Osteoblast (primary cell): ENCODE data around the gene MRPS2. TPM values are rescaled to one million over a fixed set of nuclear protein-coding genes. Genes with fewer than 3 reads are reported as not detected.
A peak's percentile ranks its signal among the peaks of the same experiment; 100 is the strongest.

Experiments
- DNase-seq: peaks from one replicate; pipeline ENCODE4 v3.0.0; 2011; ENCODE audit warnings: low spot score, mixed read lengths; ENCODE audit not compliant: insufficient read length; ENCODE audit errors: missing footprints
- H2AFZ ChIP-seq: 2 replicates; pipeline ENCODE4 v1.6.0; 2011; ENCODE audit warnings: mild to moderate bottlenecking, low read length
- H3K27ac ChIP-seq: 2 replicates; pipeline ENCODE4 v1.5.1; 2011; ENCODE audit warnings: mild to moderate bottlenecking, low read depth, low read length, moderate library complexity
- H3K27me3 ChIP-seq: 2 replicates; pipeline ENCODE4 v1.6.0; 2012; ENCODE audit warnings: mild to moderate bottlenecking, control low read depth, inconsistent platforms, low read length, moderate library complexity; ENCODE audit not compliant: insufficient read depth
- H3K36me3 ChIP-seq: 2 replicates; pipeline ENCODE4 v1.5.1; 2011; ENCODE audit warnings: mild to moderate bottlenecking, low read length, control low read depth, moderate library complexity; ENCODE audit not compliant: insufficient read depth
- H3K4me1 ChIP-seq: 2 replicates; pipeline ENCODE4 v1.5.1; 2011; ENCODE audit warnings: mild to moderate bottlenecking, low read length, control low read depth, moderate library complexity; ENCODE audit not compliant: insufficient read depth
- H3K4me2 ChIP-seq: 2 replicates; pipeline ENCODE4 v1.6.0; 2011; ENCODE audit warnings: mild to moderate bottlenecking, low read length; ENCODE audit not compliant: insufficient read depth
- H3K4me3 ChIP-seq: fragments of 200-600 bp; sonication (generic); 3 replicates; pipeline ENCODE4 v1.5.1; 2012; ENCODE audit warnings: mild to moderate bottlenecking, low read length, inconsistent platforms; ENCODE audit not compliant: insufficient read depth
- H3K79me2 ChIP-seq: 2 replicates; pipeline ENCODE4 v1.6.0; 2012; ENCODE audit warnings: mild to moderate bottlenecking, low read length, control low read depth, inconsistent platforms; ENCODE audit not compliant: insufficient read depth
- H3K9me3 ChIP-seq: 2 replicates; pipeline ENCODE4 v1.5.1; 2011; ENCODE audit warnings: low read depth, low read length, control low read depth
- H4K20me1 ChIP-seq: 2 replicates; pipeline ENCODE4 v1.6.0; 2012; ENCODE audit warnings: mild to moderate bottlenecking, low read length, control low read depth; ENCODE audit not compliant: insufficient read depth
- total RNA-seq: library from RNA; depleted of rRNA; stranded (reverse); fragments of >200 nt; gene quantifications from 2 replicates; pipeline ENCODE4 v1.2.3, GENCODE V29; 2012
- TF ChIP-seq, protein P1 (sequence below): IDR thresholded peaks from 2 replicates; pipeline ENCODE4 v1.5.1; 2011; ENCODE audit warnings: mild to moderate bottlenecking, low read depth, low read length, moderate library complexity; ENCODE audit errors: extremely low read depth

MRPS2 gene
- total RNA-seq, 1 donor = 13.0 TPM

DNA sequence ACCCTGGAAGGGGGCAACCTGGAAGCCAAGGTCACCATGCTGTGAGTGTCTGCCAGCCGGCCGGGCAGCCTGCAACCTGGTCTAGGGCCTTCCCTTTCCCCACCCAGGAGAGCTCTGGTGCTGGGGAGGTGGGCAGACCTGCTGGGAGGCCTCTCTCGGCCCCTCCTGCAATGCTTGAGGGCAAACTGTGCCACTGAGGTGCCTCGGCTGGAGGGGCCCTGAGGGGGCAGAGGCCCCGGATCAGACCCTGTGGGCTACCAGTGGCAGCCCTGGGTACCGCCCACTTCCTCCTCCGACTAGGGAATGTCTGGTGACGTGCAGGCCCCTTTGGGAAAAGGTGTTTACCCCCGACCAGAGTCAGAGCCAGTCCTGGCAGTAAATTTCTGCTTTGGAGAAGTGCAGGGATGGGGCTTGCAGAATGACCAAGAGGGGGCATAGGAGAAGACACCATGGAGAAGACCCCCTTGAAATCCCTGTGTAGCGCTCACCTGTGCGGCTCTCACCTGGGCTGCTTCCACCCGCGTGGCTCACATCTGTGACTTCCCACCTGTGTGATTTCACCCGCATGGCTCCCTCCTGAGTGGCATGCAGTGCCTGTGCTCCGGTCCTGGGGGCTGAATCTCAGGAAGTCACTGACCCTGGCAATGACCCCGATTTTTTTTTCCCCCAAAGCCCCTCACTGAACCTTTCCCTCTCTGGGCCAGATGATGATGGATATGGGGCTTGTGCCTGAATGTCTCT lies 21.8 kb downstream of the MRPS2 start:
- H3K27me3 ChIP-seq = no peaks in the 10 kb centered on the region
- H3K27ac ChIP-seq = no peak overlapping the region
- peak; percentile 29 for DNase-seq
- no peak overlapping the region for H2AFZ ChIP-seq
- no peaks in the 10 kb centered on the region for H4K20me1 ChIP-seq
- no peaks in the 10 kb centered on the region for H3K36me3 ChIP-seq
- no peaks in the 10 kb centered on the region for H3K4me1 ChIP-seq
- no peak overlapping the region for H3K4me2 ChIP-seq
- H3K9me3 ChIP-seq = no peaks in the 10 kb centered on the region
- no peaks in the 10 kb centered on the region for H3K79me2 ChIP-seq
- TF ChIP-seq, protein P1, sequence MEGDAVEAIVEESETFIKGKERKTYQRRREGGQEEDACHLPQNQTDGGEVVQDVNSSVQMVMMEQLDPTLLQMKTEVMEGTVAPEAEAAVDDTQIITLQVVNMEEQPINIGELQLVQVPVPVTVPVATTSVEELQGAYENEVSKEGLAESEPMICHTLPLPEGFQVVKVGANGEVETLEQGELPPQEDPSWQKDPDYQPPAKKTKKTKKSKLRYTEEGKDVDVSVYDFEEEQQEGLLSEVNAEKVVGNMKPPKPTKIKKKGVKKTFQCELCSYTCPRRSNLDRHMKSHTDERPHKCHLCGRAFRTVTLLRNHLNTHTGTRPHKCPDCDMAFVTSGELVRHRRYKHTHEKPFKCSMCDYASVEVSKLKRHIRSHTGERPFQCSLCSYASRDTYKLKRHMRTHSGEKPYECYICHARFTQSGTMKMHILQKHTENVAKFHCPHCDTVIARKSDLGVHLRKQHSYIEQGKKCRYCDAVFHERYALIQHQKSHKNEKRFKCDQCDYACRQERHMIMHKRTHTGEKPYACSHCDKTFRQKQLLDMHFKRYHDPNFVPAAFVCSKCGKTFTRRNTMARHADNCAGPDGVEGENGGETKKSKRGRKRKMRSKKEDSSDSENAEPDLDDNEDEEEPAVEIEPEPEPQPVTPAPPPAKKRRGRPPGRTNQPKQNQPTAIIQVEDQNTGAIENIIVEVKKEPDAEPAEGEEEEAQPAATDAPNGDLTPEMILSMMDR = no peak
- H3K4me3 ChIP-seq = no peak overlapping the region

DNA sequence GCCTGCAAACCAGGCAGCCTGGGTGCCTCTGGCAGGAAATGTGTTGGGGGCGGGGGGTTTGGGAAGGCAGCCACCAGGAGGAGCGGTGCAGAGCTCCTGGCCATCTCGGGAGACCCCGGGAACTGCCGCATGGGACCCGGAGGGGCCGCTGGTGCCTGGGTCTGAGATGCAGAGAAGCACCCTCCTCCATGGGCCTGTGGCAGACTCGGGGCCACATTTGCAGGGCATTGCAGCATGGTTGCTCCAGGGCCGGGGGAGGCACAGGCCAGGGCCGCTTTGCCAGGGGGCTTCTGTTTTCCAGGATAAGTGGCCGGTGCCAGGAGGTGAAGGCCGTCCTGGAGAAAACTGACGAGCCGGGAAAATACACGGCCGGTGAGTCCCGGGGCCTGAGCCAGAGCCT lies 22.4 kb downstream of the MRPS2 start:
- Histone ChIP-seq H3K36me3 (no peaks in the 10 kb centered on the region), H3K27me3 (no peaks in the 10 kb centered on the region), H2AFZ (no peak overlapping the region), H3K4me1 (no peaks in the 10 kb centered on the region), H4K20me1 (no peaks in the 10 kb centered on the region), H3K9me3 (no peaks in the 10 kb centered on the region), H3K4me2 (no peak overlapping the region), H3K27ac (no peak overlapping the region), H3K4me3 (no peak overlapping the region), H3K79me2 (no peaks in the 10 kb centered on the region)
- no peak for DNase-seq
- TF ChIP-seq, protein P1 = no peak

DNA sequence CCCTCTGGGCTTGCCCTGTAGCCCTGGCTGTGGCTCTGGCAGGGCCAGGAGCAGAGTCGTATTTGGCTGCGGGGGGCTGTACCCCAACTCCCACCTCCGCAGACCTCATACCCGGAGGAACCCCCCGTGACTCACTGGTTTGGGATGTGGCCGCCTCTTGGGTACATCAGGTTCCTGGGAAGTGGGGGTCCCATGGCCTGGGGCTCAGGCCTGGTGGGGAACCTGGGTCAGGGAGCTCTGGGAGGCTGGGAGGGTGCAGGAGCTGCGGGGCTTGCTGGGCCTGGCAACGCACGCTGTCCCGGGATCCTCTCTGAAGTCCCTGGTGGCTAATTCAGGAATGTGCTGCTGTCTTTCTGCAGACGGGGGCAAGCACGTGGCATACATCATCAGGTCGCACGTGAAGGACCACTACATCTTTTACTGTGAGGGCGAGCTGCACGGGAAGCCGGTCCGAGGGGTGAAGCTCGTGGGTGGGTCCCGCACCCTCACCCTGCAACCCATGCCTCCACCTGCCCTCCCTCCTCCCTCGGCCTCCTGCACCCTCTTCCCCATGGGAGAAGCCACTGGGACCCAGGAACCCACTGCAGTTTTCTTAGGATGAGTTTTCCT lies 23.1 kb downstream of the MRPS2 start:
- H3K4me1 ChIP-seq = no peaks in the 10 kb centered on the region

More for the DNA sequence above, 23.1 kb downstream of the MRPS2 start:
- no peaks in the 10 kb centered on the region for H3K79me2 ChIP-seq
- H3K27ac ChIP-seq = no peak overlapping the region
- TF ChIP-seq, protein P1 = no peak
- peak; percentile 2 for DNase-seq
- no peaks in the 10 kb centered on the region for H3K36me3 ChIP-seq
- H3K9me3 ChIP-seq = no peaks in the 10 kb centered on the region
- H4K20me1 ChIP-seq = no peaks in the 10 kb centered on the region
- no peak overlapping the region for H2AFZ ChIP-seq
- no peaks in the 10 kb centered on the region for H3K27me3 ChIP-seq
- H3K4me2 ChIP-seq = no peak overlapping the region
- no peak overlapping the region for H3K4me3 ChIP-seq
